Activated naive CD4-positive, alpha-beta T cell treated with anti-CD3 and anti-CD28 coated beads for 36 hours (primary cell): ENCODE data around the gene SYTL3. TPM values are rescaled to one million over a fixed set of nuclear protein-coding genes. Genes with fewer than 3 reads are reported as not detected.

Experiments
- CTCF ChIA-PET: fragments of 350-600 bp; sonication (Branson Sonifier 250); formaldehyde crosslinking; loops from one replicate; lab custom pipeline; 2021; ENCODE audit warnings: antibody characterized with exemption; lab: Charles Lee
- DNase-seq: peaks from one replicate; pipeline ENCODE4 v3.0.0-alpha.2; 2020
- H3K27ac Mint-ChIP-seq: one replicate; pipeline ENCODE4 v1.8.0; 2021; ENCODE audit warnings: mild to moderate bottlenecking, mixed read lengths
- H3K27me3 Mint-ChIP-seq: one replicate; pipeline ENCODE4 v1.8.0; 2021; ENCODE audit warnings: low read depth, mixed read lengths
- H3K36me3 Mint-ChIP-seq: one replicate; pipeline ENCODE4 v1.8.0; 2021; ENCODE audit warnings: low read depth, mixed read lengths
- H3K4me1 Mint-ChIP-seq: one replicate; pipeline ENCODE4 v1.8.0; 2021; ENCODE audit warnings: low read depth, mixed read lengths
- H3K4me3 Mint-ChIP-seq: one replicate; pipeline ENCODE4 v1.8.0; 2021; ENCODE audit warnings: mild to moderate bottlenecking, moderate library complexity, mixed read lengths
- H3K9me3 Mint-ChIP-seq: one replicate; pipeline ENCODE4 v1.8.0; 2021; ENCODE audit warnings: mixed read lengths
- intact Hi-C: fragments of 100-400 bp; cut with micrococcal nuclease; formaldehyde crosslinking; loops from one replicate; pipeline ENCODE4 v1.15.1; 2023
- total RNA-seq, 2 experiments: library from RNA; stranded (reverse); gene quantifications; one replicate each; pipeline ENCODE4 v1.2.3, GENCODE V29; 2021

The SYTL3 gene
- total RNA-seq, 2 experiments from 2014 or later = 115 to 120 TPM

- Mint-ChIP-seq H3K9me3 (no peaks in the 10 kb centered on the region), H3K36me3 (peaks cover 54% of the 10 kb centered on the region), H3K27me3 (no peaks in the 10 kb centered on the region), H3K4me3 (no peak overlapping the region), H3K4me1 (peaks cover 3% of the 10 kb centered on the region), H3K27ac (peak overlapping the region; percentile 78)
- CTCF ChIA-PET = interaction anchor here (1.3 kb wide), 1 partner anchor 62 kb away, joined by 3 read pairs; no protein-coding TSS in a partner anchor
- intact Hi-C loops = no loop called here
- no peak for DNase-seq
Measured at GRCh38 chr6:158764926-158765325, 115.1 kb downstream of the SYTL3 start.

- no peaks in the 10 kb centered on the region for H3K27me3 Mint-ChIP-seq
- no peaks in the 10 kb centered on the region for H3K9me3 Mint-ChIP-seq
- peak overlapping the region; percentile 78 for H3K27ac Mint-ChIP-seq
- H3K4me3 Mint-ChIP-seq = no peak overlapping the region
- CTCF ChIA-PET = interaction anchor here (1.3 kb wide), 1 partner anchor 62 kb away, joined by 3 read pairs; no protein-coding TSS in a partner anchor
- no peak for DNase-seq
- peaks cover 5% of the 10 kb centered on the region for H3K4me1 Mint-ChIP-seq
- intact Hi-C loops = no loop called here
- peaks cover 60% of the 10 kb centered on the region for H3K36me3 Mint-ChIP-seq
Measured at GRCh38 chr6:158765499-158766068, 115.7 kb downstream of the SYTL3 start.

- intact Hi-C loops = no loop called here
- DNase-seq = no peak
- Mint-ChIP-seq H3K4me3 (no peak overlapping the region), H3K9me3 (no peaks in the 10 kb centered on the region), H3K27me3 (no peaks in the 10 kb centered on the region), H3K36me3 (peaks cover 71% of the 10 kb centered on the region), H3K4me1 (peaks cover 14% of the 10 kb centered on the region), H3K27ac (peak overlapping the region; percentile 62)
- CTCF ChIA-PET = interaction anchor here (1.4 to 1.5 kb wide), 2 partner anchors 205 to 208 kb away, joined by 3 to 5 read pairs; no protein-coding TSS in a partner anchor
Measured at GRCh38 chr6:158766621-158767455, 117.0 kb downstream of the SYTL3 start.

- DNase-seq = no peak
- Mint-ChIP-seq H3K27ac (no peak overlapping the region), H3K4me1 (peaks cover 22% of the 10 kb centered on the region), H3K4me3 (no peak overlapping the region), H3K27me3 (no peaks in the 10 kb centered on the region), H3K9me3 (no peaks in the 10 kb centered on the region), H3K36me3 (peaks cover 72% of the 10 kb centered on the region)
- intact Hi-C loops = no loop called here
- CTCF ChIA-PET = interaction anchor here (1.4 to 1.5 kb wide), 2 partner anchors 204 to 207 kb away, joined by 3 to 5 read pairs; no protein-coding TSS in a partner anchor
Measured at GRCh38 chr6:158767709-158768108, 117.9 kb downstream of the SYTL3 start.

- Mint-ChIP-seq H3K27ac (peak overlapping the region; percentile 33), H3K4me3 (no peak overlapping the region), H3K4me1 (peaks cover 29% of the 10 kb centered on the region), H3K27me3 (no peaks in the 10 kb centered on the region), H3K9me3 (no peaks in the 10 kb centered on the region), H3K36me3 (peaks cover 73% of the 10 kb centered on the region)
- intact Hi-C loops = no loop called here
- no peak for DNase-seq
- CTCF ChIA-PET = interaction anchor here (0.5 to 1.7 kb wide), 5 partner anchors 65 to 397 kb away, joined by 3 to 6 read pairs (median 5); no protein-coding TSS in a partner anchor
Measured at GRCh38 chr6:158768436-158768835, 118.6 kb downstream of the SYTL3 start.

GRCh38 chr6:158769234-158769770 is 119.4 kb downstream of the SYTL3 start:
- CTCF ChIA-PET = interaction anchor here (0.5 to 1.7 kb wide), 3 partner anchors 66 to 407 kb away, joined by 3 to 6 read pairs (median 5); no protein-coding TSS in a partner anchor
- Mint-ChIP-seq H3K4me1 (peaks cover 37% of the 10 kb centered on the region), H3K36me3 (peaks cover 70% of the 10 kb centered on the region), H3K27me3 (no peaks in the 10 kb centered on the region), H3K9me3 (no peaks in the 10 kb centered on the region), H3K4me3 (no peak overlapping the region), H3K27ac (peak overlapping the region; percentile 66)
- intact Hi-C loops = no loop called here
- DNase-seq = no peak

- peaks cover 42% of the 10 kb centered on the region for H3K4me1 Mint-ChIP-seq
- peak overlapping the region; percentile 66 for H3K27ac Mint-ChIP-seq
- H3K4me3 Mint-ChIP-seq = no peak overlapping the region
- peaks cover 71% of the 10 kb centered on the region for H3K36me3 Mint-ChIP-seq
- no peaks in the 10 kb centered on the region for H3K27me3 Mint-ChIP-seq
- intact Hi-C loops = no loop called here
- CTCF ChIA-PET = interaction anchor here (0.5 to 2.5 kb wide), 4 partner anchors 66 to 408 kb away, joined by 3 to 11 read pairs (median 6); no protein-coding TSS in a partner anchor
- DNase-seq = no peak
- H3K9me3 Mint-ChIP-seq = no peaks in the 10 kb centered on the region
Measured at GRCh38 chr6:158769771-158770432, 120.0 kb downstream of the SYTL3 start.

- H3K4me1 Mint-ChIP-seq = peaks cover 44% of the 10 kb centered on the region
- H3K27ac Mint-ChIP-seq = peak overlapping the region; percentile 73
- peaks cover 68% of the 10 kb centered on the region for H3K36me3 Mint-ChIP-seq
- H3K27me3 Mint-ChIP-seq = no peaks in the 10 kb centered on the region
- H3K4me3 Mint-ChIP-seq = no peak overlapping the region
- DNase-seq = no peak
- CTCF ChIA-PET = interaction anchor here (1.2 to 2.5 kb wide), 2 partner anchors 188 to 202 kb away, joined by 3 to 11 read pairs; no protein-coding TSS in a partner anchor
- intact Hi-C loops = no loop called here
- H3K9me3 Mint-ChIP-seq = no peaks in the 10 kb centered on the region
Measured at GRCh38 chr6:158770533-158771330, 120.9 kb downstream of the SYTL3 start.

GRCh38 chr6:158771399-158772152 is 121.7 kb downstream of the SYTL3 start:
- CTCF ChIA-PET = interaction anchor here (0.7 to 2.5 kb wide), 6 partner anchors 10 to 333 kb away, joined by 3 to 11 read pairs (median 4); no protein-coding TSS in a partner anchor
- Mint-ChIP-seq H3K4me1 (peaks cover 44% of the 10 kb centered on the region), H3K4me3 (no peak overlapping the region), H3K27ac (peak overlapping the region; percentile 75), H3K9me3 (no peaks in the 10 kb centered on the region), H3K36me3 (peaks cover 67% of the 10 kb centered on the region), H3K27me3 (no peaks in the 10 kb centered on the region)
- intact Hi-C loops = no loop called here
- no peak for DNase-seq

GRCh38 chr6:158772172-158772571 is 122.3 kb downstream of the SYTL3 start:
- Mint-ChIP-seq H3K36me3 (peaks cover 68% of the 10 kb centered on the region), H3K4me3 (no peak overlapping the region), H3K27ac (peak overlapping the region; percentile 75), H3K9me3 (no peaks in the 10 kb centered on the region), H3K27me3 (no peaks in the 10 kb centered on the region), H3K4me1 (peaks cover 48% of the 10 kb centered on the region)
- DNase-seq = no peak
- intact Hi-C loops = no loop called here
- CTCF ChIA-PET = interaction anchor here (0.7 to 2.5 kb wide), 6 partner anchors 9 to 333 kb away, joined by 3 to 11 read pairs (median 4); no protein-coding TSS in a partner anchor
